Measurements from ENCODE around the gene RAD51AP1.

DNA sequence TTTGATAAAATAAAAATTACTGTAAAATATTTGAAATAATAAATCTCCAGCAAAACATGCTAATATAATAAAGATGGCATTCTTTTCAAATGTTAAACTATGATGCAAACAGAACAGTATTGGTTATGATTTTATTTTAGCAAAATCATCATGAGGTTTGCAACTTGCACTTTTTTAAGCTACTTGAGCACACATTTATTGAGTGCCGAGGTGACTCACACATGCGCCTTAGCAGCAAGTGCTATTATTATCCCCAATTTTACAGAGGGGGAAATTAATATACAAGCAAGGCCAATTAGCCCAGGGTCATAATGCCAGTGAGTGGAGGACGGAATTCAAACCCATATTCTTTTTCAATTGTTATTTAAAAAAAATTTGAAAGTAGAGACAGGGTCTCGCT, 30.6 kb downstream of the RAD51AP1 start:
- TF ChIP-seq, protein P1, sequence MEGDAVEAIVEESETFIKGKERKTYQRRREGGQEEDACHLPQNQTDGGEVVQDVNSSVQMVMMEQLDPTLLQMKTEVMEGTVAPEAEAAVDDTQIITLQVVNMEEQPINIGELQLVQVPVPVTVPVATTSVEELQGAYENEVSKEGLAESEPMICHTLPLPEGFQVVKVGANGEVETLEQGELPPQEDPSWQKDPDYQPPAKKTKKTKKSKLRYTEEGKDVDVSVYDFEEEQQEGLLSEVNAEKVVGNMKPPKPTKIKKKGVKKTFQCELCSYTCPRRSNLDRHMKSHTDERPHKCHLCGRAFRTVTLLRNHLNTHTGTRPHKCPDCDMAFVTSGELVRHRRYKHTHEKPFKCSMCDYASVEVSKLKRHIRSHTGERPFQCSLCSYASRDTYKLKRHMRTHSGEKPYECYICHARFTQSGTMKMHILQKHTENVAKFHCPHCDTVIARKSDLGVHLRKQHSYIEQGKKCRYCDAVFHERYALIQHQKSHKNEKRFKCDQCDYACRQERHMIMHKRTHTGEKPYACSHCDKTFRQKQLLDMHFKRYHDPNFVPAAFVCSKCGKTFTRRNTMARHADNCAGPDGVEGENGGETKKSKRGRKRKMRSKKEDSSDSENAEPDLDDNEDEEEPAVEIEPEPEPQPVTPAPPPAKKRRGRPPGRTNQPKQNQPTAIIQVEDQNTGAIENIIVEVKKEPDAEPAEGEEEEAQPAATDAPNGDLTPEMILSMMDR (IDR thresholded peaks at IDR 0.05), result no peak
- no peak for TF ChIP-seq POLR2A (IDR thresholded peaks at IDR 0.05)

Data from body of pancreas (tissue), 4 donors.